SK-MEL-5 (cell line): ENCODE measurements around the gene RPTOR. TPM values are rescaled to one million over a fixed set of nuclear protein-coding genes. Genes with fewer than 3 reads are reported as not detected.
A peak's percentile ranks its signal among the peaks of the same experiment; 100 is the strongest.

Source experiments
- DNase-seq: peaks from one replicate; pipeline ENCODE4 v3.0.0-alpha.2; 2016; ENCODE audit warnings: low read depth, low spot score
- in situ Hi-C: cut with HindIII; loops from 2 replicates; pipeline ENCODE4 v1.10.0; 2016; ENCODE audit warnings: low sequenced_read_pairs, high pct_unique_total_duplicates, low pct_unique_long_range_greater_than_20kb
- total RNA-seq: library from RNA; depleted of rRNA; stranded (reverse); fragments of >200 nt; shearing (Covaris generic); gene quantifications from 2 replicates; pipeline ENCODE4 v1.2.3, GENCODE V29; 2014

The RPTOR gene
- total RNA-seq, 1 experiment from 2014 or later = 27.3 TPM

DNA sequence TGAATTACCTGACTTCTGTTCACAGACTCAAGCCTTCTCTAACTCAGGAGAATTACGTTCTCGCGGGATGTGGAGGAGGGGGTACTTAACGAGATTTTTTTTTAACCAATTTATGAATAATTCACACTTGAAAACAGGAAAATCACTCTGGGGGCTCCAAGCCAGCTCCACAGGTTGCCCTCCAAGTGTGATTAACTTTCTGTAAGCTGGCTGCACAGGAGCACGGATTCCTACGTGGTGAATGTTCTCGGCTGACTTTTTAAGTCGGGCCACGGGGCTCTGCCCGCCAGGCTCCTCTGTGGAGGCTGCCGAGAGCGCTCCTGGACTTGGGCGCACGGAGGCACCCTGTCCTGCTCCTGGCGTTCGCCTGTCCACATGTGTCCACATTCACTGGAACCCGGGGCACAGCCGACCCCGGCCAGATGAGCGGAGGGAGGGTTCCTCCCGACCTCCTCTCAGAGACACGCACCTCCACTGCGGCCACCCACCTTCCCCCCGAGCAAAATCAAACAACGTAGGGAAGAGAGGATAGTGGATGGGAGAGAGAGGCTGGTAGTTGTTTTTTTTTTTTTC is 299.9 kb downstream of the RPTOR start:
- DNase-seq = no peak
- in situ Hi-C loops = no loop called here

DNA sequence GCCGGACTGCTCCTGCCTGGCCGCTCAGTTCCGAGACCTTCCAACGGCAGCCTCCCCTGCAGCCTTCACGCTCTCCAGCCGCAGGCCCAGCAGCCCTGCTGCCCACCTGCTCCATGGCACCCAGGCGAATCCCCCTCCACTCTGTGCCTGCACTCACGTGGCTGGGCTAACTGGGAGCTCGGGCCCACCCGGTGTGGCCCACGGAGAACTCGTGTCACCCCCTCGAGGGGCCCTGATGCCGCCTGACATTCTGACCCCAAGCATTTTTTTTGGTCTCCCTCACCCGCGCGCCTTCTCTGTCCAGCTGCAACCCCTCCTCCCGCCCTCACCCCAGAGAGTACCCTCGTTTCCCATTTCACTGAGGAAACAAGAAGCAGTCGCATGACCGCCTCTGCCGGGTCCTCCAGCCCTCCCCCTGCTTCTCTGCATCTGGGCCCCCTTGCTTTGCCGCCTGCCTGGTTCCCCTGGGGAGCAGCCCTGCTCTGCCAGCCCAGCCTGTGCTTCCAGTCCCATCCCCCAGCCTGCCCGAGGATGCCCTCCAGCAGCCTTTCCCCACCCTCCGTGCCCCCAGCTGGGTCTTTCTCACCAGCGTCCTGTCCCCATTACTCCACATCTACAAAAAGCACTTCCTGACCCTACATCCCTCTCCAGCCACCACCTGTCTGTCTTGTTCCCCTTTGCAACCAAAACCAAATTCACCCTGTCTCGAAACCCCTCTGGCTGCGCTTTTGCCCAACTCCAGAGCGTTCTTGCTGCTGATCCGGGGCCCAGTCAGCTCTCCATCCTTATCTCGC is 300.6 kb downstream of the RPTOR start:
- in situ Hi-C loops = no loop called here

DNA sequence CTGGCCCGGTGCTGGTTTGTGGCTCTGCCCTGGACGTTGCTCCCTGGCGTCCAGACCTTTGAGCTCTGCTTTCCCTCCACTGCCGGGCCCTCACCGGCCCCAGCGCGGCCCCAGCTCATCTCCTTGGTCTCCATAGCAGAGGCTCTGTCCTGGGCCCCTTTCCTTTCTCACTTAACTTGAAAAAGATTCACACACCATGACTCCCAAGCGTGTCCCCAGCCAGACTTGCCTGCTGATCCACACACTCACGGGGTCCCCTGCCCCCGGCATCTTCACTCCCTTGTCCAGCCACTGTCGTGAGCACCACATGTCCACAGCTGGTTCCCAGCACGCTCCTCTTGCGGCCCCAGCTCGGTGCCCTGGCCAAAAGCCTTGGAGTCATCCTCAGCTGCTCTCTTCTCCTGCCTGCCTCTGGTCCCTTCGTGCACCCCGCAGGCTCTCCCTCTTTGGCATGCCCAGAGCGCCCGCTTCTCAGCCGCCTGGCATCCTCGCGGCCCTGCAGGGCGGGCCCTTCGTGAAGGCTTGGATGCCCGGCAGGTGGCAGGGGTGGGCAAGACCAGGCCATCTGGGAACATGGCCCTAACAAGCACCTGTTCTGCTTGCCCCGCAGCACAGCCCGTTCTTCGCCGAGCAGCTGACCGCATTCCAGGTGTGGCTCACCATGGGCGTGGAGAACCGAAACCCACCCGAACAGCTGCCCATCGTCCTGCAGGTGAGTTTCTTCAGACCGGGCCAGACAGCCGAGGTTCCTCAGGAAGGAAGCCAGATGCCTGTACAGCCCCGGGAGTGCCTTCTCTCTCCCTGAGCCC is 301.4 kb downstream of the RPTOR start:
- no peak for DNase-seq
- in situ Hi-C loops = no loop called here

More for the DNA sequence above, 300.6 kb downstream of the RPTOR start:
- DNase-seq = no peak

DNA sequence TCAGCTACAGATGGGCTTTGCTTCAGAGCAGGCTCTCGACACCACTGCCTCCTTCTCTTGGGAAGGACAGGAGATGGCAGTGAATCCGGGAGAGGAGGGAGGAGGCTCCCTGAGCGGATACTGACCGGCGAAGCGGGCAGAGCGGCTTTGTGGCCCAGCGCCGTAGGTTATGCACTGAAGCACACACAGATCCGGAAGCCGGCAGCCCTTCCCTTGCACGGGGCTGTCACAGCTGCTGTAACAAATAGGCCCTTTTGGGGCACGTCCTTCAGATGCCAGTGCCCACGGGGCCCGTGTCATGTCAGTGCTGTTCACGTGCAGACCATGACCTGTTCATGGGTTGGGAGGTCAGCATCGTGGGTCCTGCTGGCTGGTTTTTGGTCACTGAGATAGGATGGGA is 302.3 kb downstream of the RPTOR start:
- no peak for DNase-seq
- in situ Hi-C loops = no loop called here

DNA sequence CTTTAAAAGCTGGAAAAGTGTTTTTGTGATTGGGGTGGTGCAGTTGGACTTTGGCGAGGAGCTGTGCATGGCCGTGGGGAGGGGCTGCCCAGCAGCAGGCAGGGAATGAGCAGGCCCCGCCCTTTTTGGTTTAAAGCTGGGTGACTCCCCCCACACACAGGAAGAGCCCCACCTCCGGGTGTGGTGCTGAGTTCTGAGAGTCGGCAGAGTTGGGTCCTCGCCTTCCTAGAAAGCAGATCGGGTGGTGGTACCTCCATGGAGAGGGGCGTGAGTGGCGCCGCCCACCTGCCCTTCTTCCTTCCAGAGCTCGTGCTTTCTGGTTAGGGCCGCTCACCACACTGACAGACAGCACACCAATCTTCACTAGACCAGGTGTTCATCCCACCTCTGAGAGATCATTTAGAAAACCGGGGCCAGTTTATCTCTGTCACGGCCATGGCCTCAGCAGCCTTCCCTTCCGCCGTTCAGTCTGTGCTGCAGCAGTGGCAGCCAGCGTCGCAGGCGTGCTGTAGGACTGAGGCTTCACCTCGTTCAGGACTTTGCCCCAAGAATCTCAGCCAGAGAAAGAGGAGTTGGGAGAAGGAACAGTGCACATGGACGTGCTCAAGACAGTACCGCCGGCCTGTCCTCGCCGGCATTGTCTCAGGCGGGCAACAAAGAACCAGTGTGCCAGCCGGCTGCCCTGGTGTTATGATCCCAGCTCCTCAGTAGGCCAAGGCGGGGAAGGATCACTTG is 303.0 kb downstream of the RPTOR start:
- DNase-seq = no peak
- in situ Hi-C loops = no loop called here

DNA sequence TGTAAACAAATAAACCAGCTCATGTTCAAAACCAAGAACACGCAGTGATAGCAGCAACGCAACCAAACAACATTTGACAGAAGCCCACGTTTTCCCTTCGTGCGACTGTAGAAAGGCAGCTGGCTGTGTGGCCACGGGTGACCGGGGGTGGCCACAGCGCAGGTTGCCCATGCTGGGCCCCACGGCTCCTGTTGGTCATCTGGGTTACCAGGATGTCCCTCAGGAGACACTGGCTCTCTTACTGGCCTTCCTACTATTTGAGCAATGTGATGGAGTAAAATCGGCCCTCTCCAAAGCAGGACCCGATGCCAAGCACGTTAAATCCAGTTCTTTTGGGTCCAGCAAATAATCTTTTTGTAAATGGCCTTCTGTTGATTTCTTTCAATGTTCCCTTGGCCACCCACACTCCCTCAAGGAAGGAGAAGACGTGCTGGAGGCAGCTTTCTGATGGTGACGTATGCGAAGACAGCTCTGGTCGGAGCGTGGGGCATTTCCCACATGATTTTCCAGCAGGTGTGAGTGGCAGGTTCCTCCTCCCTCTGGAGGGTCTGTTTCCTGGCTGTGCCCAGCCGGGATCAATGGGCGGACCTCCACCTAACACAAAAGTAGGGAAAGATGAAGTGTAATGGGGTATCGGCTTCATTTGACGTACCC is 303.9 kb downstream of the RPTOR start:
- in situ Hi-C loops = no loop called here
- DNase-seq = no peak

DNA sequence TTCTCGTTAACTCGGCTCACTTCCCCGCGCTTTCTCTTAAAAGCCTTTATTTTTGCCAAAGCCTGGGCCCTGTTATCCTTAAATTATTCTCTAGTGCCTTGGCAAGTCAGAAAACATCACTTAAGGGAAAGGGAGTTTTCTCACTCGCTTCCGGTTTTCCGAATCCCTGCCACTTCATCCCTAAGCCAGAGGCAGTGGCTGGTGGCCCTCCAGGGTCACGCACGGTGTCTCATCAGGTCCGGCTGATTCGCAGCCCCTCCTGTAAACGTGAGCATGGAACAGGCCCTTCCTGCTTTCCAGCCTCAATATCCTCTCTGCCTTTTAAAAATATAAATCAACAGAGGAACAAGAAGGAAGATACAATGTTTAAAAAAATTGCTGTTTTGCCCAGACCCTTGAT is 304.5 kb downstream of the RPTOR start:
- DNase-seq = no peak
- in situ Hi-C loops = no loop called here

DNA sequence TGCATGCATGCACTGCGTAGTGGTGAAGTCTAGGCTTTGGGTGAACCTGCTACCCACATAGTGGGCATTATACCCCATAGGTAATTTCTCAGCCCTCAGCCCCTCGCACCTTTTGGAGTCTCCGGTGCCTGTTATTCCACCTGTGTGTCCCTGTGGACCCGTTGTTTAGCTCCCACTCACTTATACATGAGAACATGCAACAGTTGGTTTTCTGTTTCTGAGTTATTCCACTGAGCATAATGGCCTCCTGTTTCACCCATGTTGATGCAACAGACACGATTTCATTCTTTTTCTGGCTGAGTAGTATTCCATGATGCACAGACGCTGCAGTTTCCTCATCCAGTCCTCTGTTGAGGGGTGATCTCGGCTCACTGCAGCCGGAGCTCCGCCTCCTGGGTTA is 305.5 kb downstream of the RPTOR start:
- DNase-seq = no peak
- in situ Hi-C loops = no loop called here

DNA sequence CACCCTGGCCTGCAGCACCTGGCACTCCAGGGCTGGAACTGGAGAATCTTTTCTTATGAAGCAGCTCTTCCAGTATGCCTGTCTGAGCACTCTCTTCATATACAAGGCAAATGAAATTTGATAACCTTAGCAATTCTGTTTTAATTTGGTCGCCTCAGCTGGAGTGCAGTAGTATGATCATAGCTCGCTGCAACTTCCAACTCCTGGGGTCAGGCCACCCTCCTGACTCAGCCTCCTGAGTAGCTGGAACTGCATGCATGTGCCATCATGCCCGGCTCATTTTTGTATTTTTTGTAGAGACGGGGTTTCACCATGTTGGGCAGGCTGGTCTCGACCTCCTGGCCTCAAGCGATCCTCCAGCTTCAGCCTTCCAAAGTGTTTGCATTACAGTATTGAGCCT is 306.2 kb downstream of the RPTOR start:
- in situ Hi-C loops = no loop called here
- no peak for DNase-seq

DNA sequence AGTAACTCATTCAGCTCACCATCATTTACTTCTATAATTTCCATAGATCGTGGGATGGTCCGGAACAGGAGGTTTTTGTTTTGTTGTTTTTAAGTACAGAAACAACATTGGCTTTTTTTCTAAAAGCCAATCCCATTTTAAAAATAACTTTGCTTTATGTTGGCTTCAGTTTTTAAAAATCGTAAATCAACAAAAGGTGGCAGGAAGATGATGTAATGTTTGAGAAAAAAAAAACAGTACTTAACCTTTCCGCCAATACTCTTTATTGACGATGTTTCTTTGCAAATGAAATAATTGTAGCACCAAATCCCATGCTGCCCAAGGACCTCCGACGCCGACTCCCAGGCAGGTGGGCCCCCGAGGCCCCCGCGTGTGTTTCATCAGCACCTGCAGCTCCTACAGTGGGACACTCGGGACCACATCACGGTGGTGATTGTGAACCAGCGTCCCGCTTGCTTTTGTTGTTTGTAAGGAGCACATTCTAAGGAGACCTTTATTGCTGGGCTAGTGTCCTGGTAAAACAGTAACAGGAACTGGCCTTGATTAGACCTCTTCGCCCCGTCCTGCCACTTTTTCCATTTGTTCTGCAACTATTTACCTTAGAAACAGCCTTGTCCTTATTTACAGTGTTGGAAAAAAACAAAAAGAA is 306.8 kb downstream of the RPTOR start:
- in situ Hi-C loops = no loop called here
- DNase-seq = no peak

DNA sequence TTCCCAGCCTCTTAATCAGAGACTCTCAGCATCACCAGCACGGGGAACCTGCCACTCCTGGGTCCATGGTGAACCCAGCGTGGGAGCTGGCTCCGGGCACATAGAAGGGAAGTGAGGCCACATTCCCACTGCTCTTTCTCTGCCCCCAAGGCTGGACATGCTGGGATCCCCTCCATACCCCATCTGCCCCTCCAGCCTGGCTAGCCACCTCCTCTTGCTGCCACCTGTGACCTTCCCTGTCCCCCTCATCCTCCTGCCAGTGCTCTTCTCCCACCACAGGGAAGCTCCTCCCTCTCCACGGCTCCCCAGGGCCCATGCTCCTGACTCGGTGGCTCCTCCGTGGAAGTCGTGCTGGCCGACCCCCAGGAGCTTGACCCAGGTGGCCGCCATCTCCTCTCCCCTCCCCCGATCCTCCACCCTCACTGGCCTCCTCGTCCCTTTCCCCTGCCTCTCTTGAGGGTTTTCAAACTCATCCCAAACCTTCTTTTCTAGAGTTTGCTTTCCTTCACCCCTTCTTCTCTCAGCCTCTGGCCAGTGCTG is 307.9 kb downstream of the RPTOR start:
- in situ Hi-C loops = no loop called here
- DNase-seq = no peak

DNA sequence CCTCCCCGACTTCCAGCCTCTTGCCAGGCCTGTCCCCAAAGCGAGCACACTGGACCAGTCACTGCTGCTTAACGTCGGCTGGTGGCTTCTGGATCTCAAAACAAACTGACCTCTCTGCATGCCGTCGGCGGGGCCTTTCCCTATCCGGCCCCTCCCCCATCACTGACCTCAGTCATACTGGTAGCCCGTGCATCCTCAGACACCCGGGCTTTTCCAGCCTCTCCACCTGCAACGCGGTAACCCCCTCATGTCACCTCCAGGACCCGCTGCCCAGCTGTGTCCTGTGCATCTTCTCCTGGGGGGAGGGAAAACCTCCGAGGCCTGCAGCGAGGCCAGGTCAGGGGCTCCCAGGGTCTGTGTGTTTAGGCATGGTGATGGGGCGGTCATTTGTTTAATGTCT is 308.4 kb downstream of the RPTOR start:
- in situ Hi-C loops = no loop called here
- DNase-seq = no peak

DNA sequence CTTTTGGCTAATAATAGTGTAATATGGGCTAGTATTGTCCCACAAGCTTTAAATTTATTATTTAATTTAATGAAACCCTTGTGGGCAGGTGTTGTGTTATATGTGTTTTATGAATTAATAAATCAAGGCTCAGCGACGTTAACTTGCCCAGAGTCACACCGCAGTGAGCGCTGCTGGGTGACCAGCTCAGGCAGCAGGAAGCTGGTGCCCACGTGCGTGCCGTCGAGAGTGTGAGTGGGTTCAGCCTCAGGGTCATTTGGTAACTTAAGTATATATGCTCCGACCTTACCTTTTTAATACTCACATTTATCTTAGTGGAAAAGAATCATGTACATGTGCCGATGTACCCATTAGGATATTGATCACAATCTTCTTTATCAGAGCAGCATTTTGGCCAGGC is 309.6 kb downstream of the RPTOR start:
- DNase-seq = no peak
- in situ Hi-C loops = no loop called here

DNA sequence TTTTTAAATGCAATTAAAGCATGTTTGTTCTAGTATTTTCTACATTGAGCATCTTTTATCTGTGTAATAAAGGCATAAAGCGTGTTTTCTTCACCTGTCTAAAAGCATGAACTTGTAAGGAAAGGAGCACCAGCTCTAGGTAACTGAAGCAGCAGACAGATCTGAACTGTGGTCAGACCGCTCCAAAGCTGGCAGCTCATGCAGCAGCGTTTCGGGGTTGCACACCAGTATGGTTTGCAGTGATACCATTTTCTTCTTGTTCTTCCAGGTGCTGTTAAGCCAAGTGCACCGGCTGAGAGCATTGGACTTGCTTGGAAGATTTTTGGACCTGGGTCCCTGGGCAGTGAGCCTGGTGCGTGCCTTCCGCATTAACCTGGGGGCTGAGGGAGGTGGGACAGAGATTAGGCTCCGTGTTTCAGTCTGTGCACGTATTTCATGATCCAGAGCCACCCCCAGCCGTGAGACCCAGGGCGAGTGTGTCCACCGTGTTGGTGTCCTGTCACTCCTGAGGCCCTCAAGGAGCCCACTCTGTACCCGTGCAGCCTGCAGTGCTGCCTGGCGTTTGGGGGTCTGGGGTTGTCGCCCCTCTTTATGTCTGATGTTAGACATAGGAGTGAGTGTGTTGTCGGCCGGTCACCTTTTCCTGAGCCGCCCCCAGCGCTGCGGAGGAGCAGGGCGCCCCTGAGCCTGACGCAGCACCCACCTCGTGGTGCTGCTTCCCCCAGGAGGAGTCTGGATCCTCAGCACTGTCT is 310.7 kb downstream of the RPTOR start:
- in situ Hi-C loops = no loop called here
- no peak for DNase-seq

DNA sequence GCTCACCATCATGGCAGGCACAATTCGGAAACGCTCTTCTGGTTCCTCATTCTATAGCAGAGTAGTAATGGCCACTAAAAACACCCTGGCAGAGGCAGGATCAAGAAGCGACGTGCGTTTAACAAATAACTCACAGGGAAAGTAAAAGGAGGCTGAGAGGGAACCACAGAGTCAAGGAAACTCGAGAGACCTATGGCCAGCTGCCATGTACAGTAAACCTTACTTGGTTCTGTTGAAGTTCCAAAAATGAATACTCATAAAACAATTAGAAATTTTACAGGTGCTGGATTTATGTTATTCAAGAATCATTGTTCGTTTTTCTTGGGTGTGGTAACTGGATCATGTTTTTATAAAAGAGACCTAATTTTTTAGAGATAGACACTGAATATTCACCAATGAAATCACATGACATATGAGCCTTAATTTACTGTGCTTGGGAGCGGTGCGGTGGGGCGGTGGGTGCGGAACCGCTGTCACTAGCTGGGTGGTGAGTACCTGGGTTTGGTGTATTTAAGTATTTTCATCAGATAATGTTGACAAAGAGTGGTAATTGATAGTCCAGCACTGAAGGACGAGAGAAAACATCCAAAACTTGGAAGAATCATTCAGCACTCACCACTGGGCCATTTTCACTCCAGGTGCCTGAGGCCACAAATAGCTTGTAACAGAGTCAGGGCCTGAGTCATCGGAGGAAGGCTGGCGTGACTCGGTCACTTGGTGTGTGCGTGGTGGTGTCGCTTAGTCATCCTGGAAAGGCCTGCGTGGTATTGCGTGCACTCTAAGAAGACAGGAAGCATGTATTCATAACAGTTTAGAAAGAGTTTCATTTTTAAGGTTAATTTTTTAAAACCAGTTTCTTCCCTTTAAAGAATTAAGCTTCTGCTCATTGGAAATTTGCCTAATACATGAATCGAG is 311.6 kb downstream of the RPTOR start:
- in situ Hi-C loops = no loop called here
- DNase-seq = peak; percentile 97
